Ishikawa (cell line): ENCODE data around the gene RYR2.

Source experiments
- CREB1 ChIP-seq: IDR thresholded peaks from 2 replicates; pipeline ENCODE4 v1.6.1; 2012; ENCODE audit warnings: low read depth
- REST ChIP-seq: IDR thresholded peaks from 2 replicates; pipeline ENCODE4 v1.6.1; 2012; ENCODE audit warnings: low read depth, mild to moderate bottlenecking
- TCF12 ChIP-seq: IDR thresholded peaks from 2 replicates; pipeline ENCODE4 v1.6.1; 2012; ENCODE audit warnings: low read depth
- TF ChIP-seq, protein P1 (sequence below): IDR thresholded peaks from 2 replicates; pipeline ENCODE4 v1.6.1; 2012

- no peak for TF ChIP-seq CREB1
- TF ChIP-seq REST, result no peak
- TF ChIP-seq, protein P1, sequence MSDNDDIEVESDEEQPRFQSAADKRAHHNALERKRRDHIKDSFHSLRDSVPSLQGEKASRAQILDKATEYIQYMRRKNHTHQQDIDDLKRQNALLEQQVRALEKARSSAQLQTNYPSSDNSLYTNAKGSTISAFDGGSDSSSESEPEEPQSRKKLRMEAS, result no peak
- TF ChIP-seq TCF12, result no peak
Observed at GRCh38 chr1:237786066-237786719, 744.2 kb downstream of the RYR2 start.
